ENCODE data around the gene BACH2.

- TF ChIP-seq REST (IDR thresholded peaks at IDR 0.05; ENCODE audit: borderline replicate concordance) = no peak
- no peak for TF ChIP-seq CTCF (IDR thresholded peaks at IDR 0.05; ENCODE audit: poor library complexity, severe bottlenecking)
- no peak for TF ChIP-seq RAD21 (conservative IDR thresholded peaks at IDR 0.05)
- no peak for TF ChIP-seq EZH2 (IDR thresholded peaks at IDR 0.05; ENCODE audit: borderline replicate concordance, insufficient read depth, low read length, poor library complexity, severe bottlenecking)
- TF ChIP-seq POLR2AphosphoS5 (IDR thresholded peaks at IDR 0.05) = no peak
These were observed 357.5 kb downstream of the BACH2 start for GRCh38 chr6:89939144-89939543.
